ENCODE data around the gene KAT5. TPM values are rescaled to one million over a fixed set of nuclear protein-coding genes. Genes with fewer than 3 reads are reported as not detected.
"Not testable (repeated sequence)": the region's sequence is repeated elsewhere in the genome, so short reads cannot be mapped to it uniquely, and the experiment has no call there.

KAT5 gene
- total RNA-seq, 1 experiment from 2014 or later: 42.0 TPM

DNA sequence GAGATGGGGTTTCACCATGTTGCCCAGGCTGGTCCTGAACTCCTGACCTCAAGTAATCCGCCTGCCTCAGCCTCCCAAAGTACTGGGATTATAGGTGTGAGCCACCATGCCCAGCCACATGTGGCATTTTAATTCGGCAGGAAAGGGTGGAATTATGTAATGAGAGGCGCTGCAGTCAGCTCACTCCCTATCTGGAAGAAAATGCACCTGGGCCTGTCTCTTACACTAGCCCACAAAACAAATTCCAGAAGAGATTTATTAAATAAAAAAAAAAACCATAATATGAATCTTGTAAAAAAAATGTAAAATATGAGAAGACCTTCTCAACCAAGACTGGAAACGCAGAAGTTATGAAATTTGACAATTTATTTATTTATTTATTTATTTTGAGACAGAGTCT, 8.2 kb upstream of the KAT5 start:
- in situ Hi-C loops (cut with HindIII; ENCODE audit: low pct_unique_long_range_greater_than_20kb, low sequenced_read_pairs): no loop called here
- DNase-seq (ENCODE audit: low read depth, low spot score): no peak

DNA sequence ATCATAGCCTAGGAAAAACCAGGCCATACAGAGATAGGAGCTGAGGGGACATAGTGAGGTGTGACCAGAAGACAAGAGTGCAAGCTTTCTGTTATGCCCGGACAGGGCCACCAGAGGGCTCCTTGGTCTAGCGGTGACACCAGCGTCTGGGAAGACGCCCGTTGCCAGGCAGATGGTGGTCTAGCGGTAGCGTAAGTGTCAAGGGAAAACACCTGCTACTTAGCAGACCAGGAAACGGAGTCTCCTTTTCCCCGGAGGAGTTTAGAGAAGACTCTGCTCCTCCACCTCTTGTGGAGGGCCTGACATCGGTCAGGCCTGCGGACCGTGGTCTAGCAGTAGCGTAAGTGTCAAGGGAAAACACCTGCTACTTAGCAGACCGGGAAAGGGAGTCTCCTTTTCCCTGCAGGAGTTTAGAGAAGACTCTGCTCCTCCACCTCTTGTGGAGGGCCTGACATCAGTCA, 5.7 kb upstream of the KAT5 start:
- in situ Hi-C loops (cut with HindIII; ENCODE audit: low pct_unique_long_range_greater_than_20kb, low sequenced_read_pairs): not testable (repeated sequence)
- peak; percentile 55 for DNase-seq (ENCODE audit: low read depth, low spot score)

DNA sequence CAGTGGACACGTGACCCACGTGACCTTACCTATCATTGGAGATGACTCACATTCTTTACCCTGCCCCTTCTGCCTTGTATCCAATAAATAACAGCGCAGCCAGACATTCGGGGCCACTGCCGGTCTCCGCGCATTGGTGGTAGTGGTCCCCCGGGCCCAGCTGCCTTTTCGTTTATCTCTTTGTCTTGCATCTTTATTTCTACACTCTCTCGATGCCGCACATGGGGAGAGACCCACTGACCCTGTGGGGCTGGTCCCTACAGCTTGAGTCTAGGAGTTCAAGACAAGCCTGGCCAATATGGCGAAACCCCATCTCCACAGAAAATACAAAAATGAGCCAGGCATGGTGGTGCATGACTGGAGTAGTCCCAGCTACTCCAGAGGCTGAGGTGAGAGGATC, 5.0 kb upstream of the KAT5 start:
- in situ Hi-C loops (cut with HindIII; ENCODE audit: low pct_unique_long_range_greater_than_20kb, low sequenced_read_pairs); DNase-seq (ENCODE audit: low read depth, low spot score): not testable (repeated sequence)

DNA sequence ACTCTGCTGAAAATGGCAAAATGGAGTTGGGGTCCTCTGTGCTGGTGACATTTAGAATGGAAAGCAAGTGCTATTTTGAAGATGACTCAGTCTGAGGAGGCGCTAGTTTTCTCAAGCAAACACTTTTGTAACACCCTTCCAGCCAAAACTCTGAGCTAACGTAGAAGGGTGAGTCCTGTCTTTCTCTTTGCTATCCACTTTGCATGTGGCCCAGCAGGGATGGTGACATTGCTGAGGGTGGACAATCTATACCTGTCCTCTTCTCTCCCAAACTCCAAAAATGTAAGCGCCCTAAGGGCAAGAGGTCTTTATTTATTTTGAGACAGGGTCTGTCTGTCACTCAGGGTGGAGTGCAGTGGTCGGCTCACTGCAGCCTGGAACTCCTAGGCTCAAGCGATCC, 3.6 kb upstream of the KAT5 start:
- DNase-seq (ENCODE audit: low read depth, low spot score): no peak
- in situ Hi-C loops (cut with HindIII; ENCODE audit: low pct_unique_long_range_greater_than_20kb, low sequenced_read_pairs): no loop called here

DNA sequence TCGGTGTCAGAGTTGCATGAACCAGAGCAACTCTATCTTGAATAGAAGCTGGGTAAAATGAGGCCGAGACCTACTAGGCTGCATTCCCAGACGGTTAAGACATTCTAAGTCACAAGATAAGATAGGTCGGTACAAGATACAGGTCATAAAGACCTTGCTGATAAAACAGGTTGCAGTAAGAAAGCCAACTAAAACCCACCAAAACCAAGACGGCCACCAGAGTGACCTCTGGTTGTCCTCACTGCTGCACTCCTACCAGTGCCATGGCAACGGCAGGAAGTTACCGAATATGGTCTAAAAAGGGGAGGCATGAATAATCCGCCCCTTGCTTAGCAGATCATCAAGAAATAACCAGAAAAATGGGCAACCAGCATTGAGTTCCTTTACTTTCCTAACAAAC, 2.4 kb upstream of the KAT5 start:
- DNase-seq (ENCODE audit: low read depth, low spot score): no peak
- in situ Hi-C loops (cut with HindIII; ENCODE audit: low pct_unique_long_range_greater_than_20kb, low sequenced_read_pairs): no loop called here

DNA sequence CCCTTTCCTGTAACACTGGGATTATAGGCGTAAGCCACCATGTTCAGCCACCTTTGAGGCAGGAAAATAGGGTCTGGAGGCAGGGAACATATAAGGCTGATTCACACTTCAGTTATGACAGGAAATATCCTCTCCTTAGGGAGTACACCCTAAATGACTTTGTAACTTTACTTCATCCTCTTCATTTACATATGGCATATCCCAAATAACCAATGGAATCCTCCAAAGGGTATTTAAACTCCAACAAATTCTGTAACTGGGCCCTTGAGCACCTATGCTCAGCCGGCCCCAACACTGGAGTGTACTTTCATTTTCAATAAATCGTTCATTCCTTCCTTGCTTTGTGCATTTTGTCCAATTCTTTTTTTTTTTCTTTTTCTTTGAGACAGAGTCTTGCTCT, 1.6 kb upstream of the KAT5 start:
- DNase-seq (ENCODE audit: low read depth, low spot score): no peak
- in situ Hi-C loops (cut with HindIII; ENCODE audit: low pct_unique_long_range_greater_than_20kb, low sequenced_read_pairs): no loop called here

DNA sequence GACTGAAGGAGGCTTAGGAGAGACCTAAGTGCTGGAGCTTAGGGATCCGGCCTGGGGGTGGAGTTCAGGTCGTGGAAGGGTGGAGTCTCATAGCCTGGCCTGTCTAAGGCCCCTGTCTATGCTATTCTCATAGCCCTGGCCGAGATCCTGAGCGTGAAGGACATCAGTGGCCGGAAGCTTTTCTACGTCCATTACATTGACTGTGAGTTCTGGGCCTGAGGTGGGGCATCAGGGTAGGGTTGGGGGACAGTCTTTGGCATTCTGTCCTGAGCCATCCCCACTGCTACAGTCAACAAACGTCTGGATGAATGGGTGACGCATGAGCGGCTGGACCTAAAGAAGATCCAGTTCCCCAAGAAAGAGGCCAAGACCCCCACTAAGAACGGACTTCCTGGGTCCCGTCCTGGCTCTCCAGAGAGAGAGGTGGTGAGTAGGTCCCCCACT, 603 bp downstream of the KAT5 start:
- DNase-seq (ENCODE audit: low read depth, low spot score): no peak
- in situ Hi-C loops (cut with HindIII; ENCODE audit: low pct_unique_long_range_greater_than_20kb, low sequenced_read_pairs): no loop called here

DNA sequence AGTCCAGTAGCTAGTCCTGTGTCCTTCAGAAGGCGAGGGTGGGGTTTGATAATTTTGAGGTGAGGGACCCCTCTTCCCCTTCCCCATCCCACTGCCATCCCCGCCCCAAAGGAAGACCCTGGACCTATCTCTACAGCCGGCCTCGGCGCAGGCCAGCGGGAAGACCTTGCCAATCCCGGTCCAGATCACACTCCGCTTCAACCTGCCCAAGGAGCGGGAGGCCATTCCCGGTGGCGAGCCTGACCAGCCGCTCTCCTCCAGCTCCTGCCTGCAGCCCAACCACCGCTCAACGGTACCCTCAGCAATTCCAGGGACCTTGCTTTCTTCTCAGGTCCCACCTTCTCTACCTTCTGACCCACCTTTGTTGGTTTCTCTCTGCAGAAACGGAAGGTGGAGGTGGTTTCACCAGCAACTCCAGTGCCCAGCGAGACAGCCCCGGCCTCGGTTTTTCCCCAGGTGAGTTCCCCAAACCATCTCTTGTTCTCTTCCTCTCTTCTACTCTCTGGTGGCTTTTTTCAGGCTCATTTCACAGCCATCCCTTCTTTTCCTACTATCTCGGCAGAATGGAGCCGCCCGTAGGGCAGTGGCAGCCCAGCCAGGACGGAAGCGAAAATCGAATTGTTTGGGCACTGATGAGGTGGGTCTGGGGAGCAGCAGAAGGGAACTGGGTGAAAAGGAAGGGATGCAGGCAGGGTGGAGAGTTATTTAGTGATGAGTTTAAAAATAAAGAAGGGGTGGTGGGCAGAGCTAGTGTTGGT, 1.3 kb downstream of the KAT5 start:
- in situ Hi-C loops (cut with HindIII; ENCODE audit: low pct_unique_long_range_greater_than_20kb, low sequenced_read_pairs): no loop called here

DNA sequence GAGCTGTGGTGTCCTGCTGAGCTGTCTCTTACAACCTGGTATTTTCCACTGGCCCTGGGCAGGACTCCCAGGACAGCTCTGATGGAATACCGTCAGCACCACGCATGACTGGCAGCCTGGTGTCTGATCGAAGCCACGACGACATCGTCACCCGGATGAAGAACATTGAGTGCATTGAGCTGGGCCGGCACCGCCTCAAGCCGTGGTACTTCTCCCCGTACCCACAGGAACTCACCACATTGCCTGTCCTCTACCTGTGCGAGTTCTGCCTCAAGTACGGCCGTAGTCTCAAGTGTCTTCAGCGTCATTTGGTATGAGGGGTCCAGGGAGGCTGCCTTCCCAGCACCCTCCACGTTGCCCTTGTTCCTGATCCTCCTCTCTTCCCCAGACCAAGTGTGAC, 2.4 kb downstream of the KAT5 start:
- DNase-seq (ENCODE audit: low read depth, low spot score): no peak
- in situ Hi-C loops (cut with HindIII; ENCODE audit: low pct_unique_long_range_greater_than_20kb, low sequenced_read_pairs): no loop called here

More for the DNA sequence above, 1.3 kb downstream of the KAT5 start:
- no peak for DNase-seq (ENCODE audit: low read depth, low spot score)

DNA sequence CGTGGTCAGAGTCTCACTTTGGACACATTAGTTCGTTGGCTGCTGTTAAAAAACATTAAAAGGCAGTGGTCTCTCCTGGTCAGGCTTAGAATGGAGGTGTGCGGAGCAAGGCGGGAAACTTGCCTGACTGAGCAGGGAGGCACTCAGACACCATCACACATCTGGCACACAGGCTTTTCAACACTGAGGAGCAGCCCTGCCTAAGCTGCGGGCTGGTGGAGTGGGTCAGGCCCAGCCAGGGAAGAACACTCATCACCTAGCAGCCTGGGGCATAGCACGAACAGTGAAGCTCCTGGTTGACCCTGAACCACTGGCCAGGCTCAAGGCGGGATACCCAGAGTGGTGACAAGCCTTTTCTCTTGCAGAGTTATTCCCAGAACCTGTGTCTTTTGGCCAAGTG, 4.2 kb downstream of the KAT5 start:
- in situ Hi-C loops (cut with HindIII; ENCODE audit: low pct_unique_long_range_greater_than_20kb, low sequenced_read_pairs): no loop called here
- DNase-seq (ENCODE audit: low read depth, low spot score): no peak

DNA sequence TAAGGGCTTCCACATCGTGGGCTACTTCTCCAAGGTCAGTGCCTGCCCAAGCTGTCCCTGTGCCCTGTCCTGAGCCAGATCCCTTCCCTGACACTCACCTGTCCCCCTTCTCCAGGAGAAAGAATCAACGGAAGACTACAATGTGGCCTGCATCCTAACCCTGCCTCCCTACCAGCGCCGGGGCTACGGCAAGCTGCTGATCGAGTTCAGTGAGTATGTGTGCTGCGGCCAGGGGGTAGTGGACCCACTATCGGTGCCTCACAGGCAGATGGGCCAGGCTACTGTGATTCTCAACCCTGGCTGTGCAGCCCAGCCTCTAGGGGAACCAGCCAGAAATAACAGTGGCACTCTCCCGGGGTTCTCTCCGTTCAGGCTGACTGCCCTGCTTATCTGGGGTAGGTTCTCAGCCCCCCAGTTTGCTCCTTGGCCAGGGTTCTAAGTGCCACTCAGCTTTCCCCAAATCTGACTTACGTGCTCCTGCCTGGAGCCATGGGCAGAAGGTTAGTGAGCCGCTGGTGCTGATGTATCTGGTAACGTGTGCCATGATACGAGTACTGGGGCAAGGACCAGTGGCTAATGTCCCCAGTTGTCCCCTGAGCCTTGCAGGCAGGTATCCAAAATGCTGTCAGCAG, 4.8 kb downstream of the KAT5 start:
- in situ Hi-C loops (cut with HindIII; ENCODE audit: low pct_unique_long_range_greater_than_20kb, low sequenced_read_pairs): no loop called here
- no peak for DNase-seq (ENCODE audit: low read depth, low spot score)

DNA sequence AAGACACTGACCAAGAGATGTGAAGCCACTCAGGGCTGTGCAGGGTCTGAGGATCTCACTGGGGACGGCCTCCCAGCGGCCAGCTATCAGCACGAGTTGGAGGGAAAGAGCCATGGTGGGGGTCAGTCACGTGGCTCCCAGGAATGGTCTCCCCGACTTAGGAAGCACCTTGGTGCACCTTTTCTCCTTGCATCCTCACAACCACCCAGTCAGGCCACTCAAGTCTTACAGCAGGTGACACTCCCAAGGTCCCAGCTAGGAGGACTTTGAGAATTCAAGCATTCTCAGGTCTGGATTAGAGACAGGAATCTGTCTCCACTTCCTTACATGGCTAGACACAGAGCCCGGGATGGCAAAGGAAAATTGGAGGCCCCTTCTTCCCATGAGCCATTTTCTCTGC, 5.9 kb downstream of the KAT5 start:
- in situ Hi-C loops (cut with HindIII; ENCODE audit: low pct_unique_long_range_greater_than_20kb, low sequenced_read_pairs): no loop called here
- no peak for DNase-seq (ENCODE audit: low read depth, low spot score)

DNA sequence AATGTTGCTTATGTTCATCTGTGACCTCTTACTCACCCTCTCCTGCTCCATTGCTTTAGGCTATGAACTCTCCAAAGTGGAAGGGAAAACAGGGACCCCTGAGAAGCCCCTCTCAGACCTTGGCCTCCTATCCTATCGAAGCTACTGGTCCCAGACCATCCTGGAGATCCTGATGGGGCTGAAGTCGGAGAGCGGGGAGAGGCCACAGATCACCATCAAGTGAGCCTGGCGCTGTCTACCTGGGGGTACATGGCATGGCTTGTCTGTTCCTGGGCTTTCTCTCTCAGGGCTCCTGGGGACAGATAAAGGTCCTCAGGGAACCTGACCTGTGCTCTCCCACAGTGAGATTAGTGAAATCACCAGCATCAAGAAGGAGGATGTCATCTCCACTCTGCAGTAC, 6.5 kb downstream of the KAT5 start:
- in situ Hi-C loops (cut with HindIII; ENCODE audit: low pct_unique_long_range_greater_than_20kb, low sequenced_read_pairs): no loop called here
- DNase-seq (ENCODE audit: low read depth, low spot score): no peak

DNA sequence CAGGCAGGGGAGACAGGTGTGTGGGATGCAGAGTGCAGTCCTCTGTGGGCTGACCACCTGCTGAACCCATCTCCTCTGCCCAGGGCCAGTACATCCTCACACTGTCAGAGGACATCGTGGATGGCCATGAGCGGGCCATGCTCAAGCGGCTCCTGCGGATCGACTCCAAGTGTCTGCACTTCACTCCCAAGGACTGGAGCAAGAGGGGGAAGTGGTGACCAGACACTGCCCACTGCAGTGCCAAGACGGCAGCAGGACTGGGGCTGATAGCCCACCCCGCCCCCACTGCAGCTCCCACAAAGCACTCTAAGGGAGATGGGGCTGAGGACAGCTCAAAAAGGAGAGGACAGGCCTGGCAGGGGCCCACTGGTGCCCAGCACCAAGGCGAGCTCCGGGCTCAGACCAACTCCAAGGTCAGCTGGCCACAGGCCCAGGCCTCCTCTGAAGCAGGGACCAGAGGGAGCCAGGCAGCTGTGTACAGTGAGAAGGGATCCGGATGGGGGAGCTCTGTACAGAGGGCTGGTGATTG, 7.0 kb downstream of the KAT5 start:
- no peak for DNase-seq (ENCODE audit: low read depth, low spot score)
- in situ Hi-C loops (cut with HindIII; ENCODE audit: low pct_unique_long_range_greater_than_20kb, low sequenced_read_pairs): no loop called here

DNA sequence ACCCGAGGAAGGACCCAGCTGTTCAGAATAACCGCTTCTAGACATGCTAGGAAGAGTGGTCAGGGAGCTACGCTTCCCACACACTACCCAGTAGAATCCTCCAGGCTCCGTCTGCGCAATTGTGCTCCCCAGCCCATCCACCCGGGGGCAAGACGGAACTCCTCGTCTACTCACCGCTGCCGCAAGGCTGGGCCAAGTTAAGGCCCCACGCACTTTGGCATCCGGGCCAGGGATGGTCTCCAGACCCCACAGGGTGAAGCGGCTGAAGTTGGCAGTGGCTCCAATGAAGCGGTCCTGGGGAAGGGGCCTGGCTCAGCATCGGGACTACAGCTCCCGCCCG, 7.8 kb downstream of the KAT5 start:
- in situ Hi-C loops (cut with HindIII; ENCODE audit: low pct_unique_long_range_greater_than_20kb, low sequenced_read_pairs): no loop called here
- DNase-seq (ENCODE audit: low read depth, low spot score): no peak

DNA sequence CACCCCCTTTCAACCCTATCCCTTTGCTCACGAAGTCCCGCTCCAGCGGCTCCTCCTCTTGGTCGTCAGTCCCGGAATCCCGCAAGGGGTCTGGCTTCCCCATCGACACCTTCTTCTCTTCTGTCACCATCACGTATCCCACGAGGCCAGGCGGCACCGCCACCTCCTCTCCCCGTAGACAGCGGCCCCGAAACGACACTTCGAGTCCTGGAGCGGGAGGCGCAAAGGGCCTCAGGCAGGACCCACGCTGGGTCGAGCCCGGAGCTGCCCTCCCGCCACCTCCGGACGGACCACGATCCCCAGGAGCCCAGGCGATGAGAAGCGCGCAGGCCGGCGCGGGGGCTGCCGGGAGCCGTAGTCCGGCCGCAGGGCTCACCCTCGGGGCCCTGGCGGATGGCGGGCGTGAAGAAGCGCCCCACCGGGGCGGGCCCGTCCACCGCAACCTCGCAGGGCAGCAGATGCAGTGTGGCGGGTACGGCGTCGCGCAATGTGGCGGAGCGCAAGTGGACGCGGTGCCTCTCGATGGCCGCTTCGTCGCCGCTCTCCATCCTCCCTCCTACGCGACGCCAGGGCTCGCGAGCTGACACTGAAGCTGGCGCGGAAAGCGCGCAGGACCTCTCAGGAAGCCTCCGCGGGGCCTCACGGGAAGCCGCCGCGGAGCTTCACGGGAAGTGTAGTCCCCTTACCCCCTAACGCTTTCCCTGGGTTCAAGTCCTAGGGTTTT, 8.3 kb downstream of the KAT5 start, which contains the start of gene RNASEH2C:
Gene RNASEH2C, minus strand, starts transcription at position 588 of the 724 bp plus-strand sequence. Its CDS starts 40 bp downstream, at position 548.
- peak; percentile 72 for DNase-seq (ENCODE audit: low read depth, low spot score)
- in situ Hi-C loops (cut with HindIII; ENCODE audit: low pct_unique_long_range_greater_than_20kb, low sequenced_read_pairs): no loop called here

DNA sequence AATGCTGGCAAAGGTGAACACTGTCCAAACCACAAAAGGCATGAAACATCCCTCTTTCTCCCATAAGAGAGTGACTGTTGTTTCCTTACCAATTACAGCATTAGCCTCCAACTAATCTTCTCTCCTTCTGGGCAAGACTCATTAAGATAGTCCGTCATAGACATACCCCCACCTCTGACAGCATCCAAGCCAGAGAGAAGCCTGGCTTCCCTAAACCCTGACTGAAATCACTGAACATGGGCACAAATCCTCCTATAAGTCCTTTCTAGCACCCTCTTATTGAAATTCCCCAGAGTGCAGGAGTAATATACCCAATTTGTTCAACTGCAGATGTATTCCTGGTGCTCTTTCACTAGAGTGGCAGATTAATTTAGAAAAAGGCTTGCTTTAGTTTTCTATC, 10.2 kb downstream of the KAT5 start:
- in situ Hi-C loops (cut with HindIII; ENCODE audit: low pct_unique_long_range_greater_than_20kb, low sequenced_read_pairs): no loop called here
- no peak for DNase-seq (ENCODE audit: low read depth, low spot score)

DNA sequence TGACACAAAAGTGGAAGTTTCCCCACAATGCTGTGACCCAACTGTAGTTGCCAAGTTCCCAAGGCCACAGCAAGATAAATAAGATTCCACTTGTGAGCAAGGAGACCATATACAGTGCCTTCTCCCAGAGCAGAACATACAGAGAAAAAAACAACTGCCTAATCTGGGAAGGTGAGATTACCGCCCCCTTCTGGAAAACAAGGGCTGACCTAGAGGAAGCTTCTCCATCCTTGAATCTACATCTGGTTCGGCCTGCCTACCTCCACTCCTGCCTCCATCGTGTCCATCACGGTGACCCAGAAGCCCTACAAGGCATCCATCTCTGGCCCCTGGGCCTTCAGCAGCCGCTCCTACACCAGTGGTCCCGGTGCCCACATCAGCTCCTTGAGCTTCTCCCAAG, 14.6 kb downstream of the KAT5 start:
- peak; percentile 18 for DNase-seq (ENCODE audit: low read depth, low spot score)
- in situ Hi-C loops (cut with HindIII; ENCODE audit: low pct_unique_long_range_greater_than_20kb, low sequenced_read_pairs): no loop called here
